ENCODE measurements around the gene SFT2D3. TPM values are rescaled to one million over a fixed set of nuclear protein-coding genes. Genes with fewer than 3 reads are reported as not detected.

SFT2D3 gene
- total RNA-seq, 4 donors from 2014 or later: 6.8 to 13.7 (median 8.3) TPM

- no peak for DNase-seq
Measured at GRCh38 chr2:127707890-127708648, 6.8 kb downstream of the SFT2D3 start.

GRCh38 chr2:127709336-127709735, 8.0 kb downstream of the SFT2D3 start:
- Histone ChIP-seq H3K4me1 (peaks cover 0 to 7% (median 0%) of the 10 kb centered on the region in 4 donors), H3K9me3 (no peaks in the 10 kb centered on the region), H3K27ac (no peak overlapping the region), H3K4me3 (no peak overlapping the region), H3K36me3 (peaks cover 0 to 30% (median 9%) of the 10 kb centered on the region in 4 donors), H3K27me3 (no peaks in the 10 kb centered on the region)
- intact Hi-C loops (cut with DNase I; ENCODE audit: low total_unique reads) (no loop called here), in situ Hi-C loops (cut with MboI; ENCODE audit: low pct_ligation_motif_present in 1 of 4, low pct_unique_long_range_greater_than_20kb in 1 of 4, low sequenced_read_pairs in 3 of 4) (no loop called here)
- WGBS, 2 donors (ENCODE audit: low coverage in 1 of 2): 94 to 100% methylated on average over 5 to 13 of the region's 13 CpGs
- no peak for DNase-seq
- TF ChIP-seq POLR2AphosphoS5 (IDR thresholded peaks at IDR 0.05) (no peak), POLR2A (IDR thresholded peaks at IDR 0.05) (no peak), EP300 (IDR thresholded peaks at IDR 0.05; ENCODE audit: low read depth) (no peak), CTCF (IDR thresholded peaks at IDR 0.05) (no peak)

More at GRCh38 chr2:127707890-127708648, 6.8 kb downstream of the SFT2D3 start:
- Histone ChIP-seq H3K27me3 (no peaks in the 10 kb centered on the region), H3K9me3 (no peaks in the 10 kb centered on the region), H3K36me3 (peaks cover 0 to 23% (median 9%) of the 10 kb centered on the region in 4 donors), H3K4me3 (no peak overlapping the region), H3K27ac (no peak overlapping the region), H3K4me1 (peaks cover 5 to 19% (median 6%) of the 10 kb centered on the region in 4 donors)
- 93 to 94% methylated on average over 3 to 9 of the region's 9 CpGs for WGBS, 2 donors (ENCODE audit: low coverage in 1 of 2)
- intact Hi-C loops (cut with DNase I; ENCODE audit: low total_unique reads): no loop called here
- no peak for TF ChIP-seq POLR2AphosphoS5 (IDR thresholded peaks at IDR 0.05)
- no peak for TF ChIP-seq CTCF (IDR thresholded peaks at IDR 0.05)
- TF ChIP-seq EP300 (IDR thresholded peaks at IDR 0.05; ENCODE audit: low read depth): no peak
- no peak for TF ChIP-seq POLR2A (IDR thresholded peaks at IDR 0.05)
- in situ Hi-C loops (cut with MboI; ENCODE audit: low pct_ligation_motif_present in 1 of 4, low pct_unique_long_range_greater_than_20kb in 1 of 4, low sequenced_read_pairs in 3 of 4): no loop called here

GRCh38 chr2:127712999-127713398, 11.7 kb downstream of the SFT2D3 start:
- in situ Hi-C loops (cut with MboI; ENCODE audit: low pct_ligation_motif_present in 1 of 4, low pct_unique_long_range_greater_than_20kb in 1 of 4, low sequenced_read_pairs in 3 of 4) (no loop called here), intact Hi-C loops (cut with DNase I; ENCODE audit: low total_unique reads) (no loop called here)
- H3K4me1 ChIP-seq: no peaks in the 10 kb centered on the region
- H3K27me3 ChIP-seq: no peaks in the 10 kb centered on the region
- H3K27ac ChIP-seq: no peak overlapping the region
- no peak overlapping the region for H3K4me3 ChIP-seq
- no peak for DNase-seq
- no peaks in the 10 kb centered on the region for H3K9me3 ChIP-seq
- WGBS, 2 donors (ENCODE audit: low coverage in 1 of 2): 85 to 96% methylated on average over 2 of the region's 2 CpGs
- H3K36me3 ChIP-seq: peaks cover 0 to 22% (median 5%) of the 10 kb centered on the region in 4 donors
- TF ChIP-seq EP300 (IDR thresholded peaks at IDR 0.05; ENCODE audit: low read depth) (no peak), CTCF (IDR thresholded peaks at IDR 0.05) (no peak), POLR2A (IDR thresholded peaks at IDR 0.05) (no peak), POLR2AphosphoS5 (IDR thresholded peaks at IDR 0.05) (no peak)

GRCh38 chr2:127713562-127713961, 12.3 kb downstream of the SFT2D3 start:
- WGBS, 2 donors (ENCODE audit: low coverage in 1 of 2): 94% methylated on average over 6 to 25 of the region's 25 CpGs
- Histone ChIP-seq H3K9me3 (no peaks in the 10 kb centered on the region), H3K36me3 (peaks cover 0 to 16% (median 4%) of the 10 kb centered on the region in 4 donors), H3K4me3 (no peak overlapping the region), H3K4me1 (no peaks in the 10 kb centered on the region), H3K27me3 (no peaks in the 10 kb centered on the region), H3K27ac (no peak overlapping the region)
- in situ Hi-C loops (cut with MboI; ENCODE audit: low pct_ligation_motif_present in 1 of 4, low pct_unique_long_range_greater_than_20kb in 1 of 4, low sequenced_read_pairs in 3 of 4): no loop called here
- DNase-seq: no peak
- no peak for TF ChIP-seq POLR2AphosphoS5 (IDR thresholded peaks at IDR 0.05)
- TF ChIP-seq POLR2A (IDR thresholded peaks at IDR 0.05): no peak
- intact Hi-C loops (cut with DNase I; ENCODE audit: low total_unique reads): no loop called here

Measured in transverse colon (tissue), 4 donors.